ENCODE measurements around the gene BCR.
"Not testable (repeated sequence)": the region's sequence is repeated elsewhere in the genome, so short reads cannot be mapped to it uniquely, and the experiment has no call there.

The BCR gene

GRCh38 chr22:23302171-23303002 lies 122.1 kb downstream of the BCR start:
- ChIA-PET POLR2A (no interaction called here), CTCF (interaction anchor here (1.8 kb wide), 1 partner anchor 12 kb away, joined by 8 read pairs; no protein-coding TSS in a partner anchor)
- no peak for DNase-seq (ENCODE audit: extremely low spot score)
- TF ChIP-seq CTCF (IDR thresholded peaks at IDR 0.05; ENCODE audit: control extremely low read depth, extremely low read depth, low read depth, missing control alignments) = no peak

GRCh38 chr22:23305321-23305910 lies 125.1 kb downstream of the BCR start:
- POLR2A ChIA-PET = no interaction called here
- no peak for DNase-seq (ENCODE audit: extremely low spot score)
- no peak for TF ChIP-seq CTCF (IDR thresholded peaks at IDR 0.05; ENCODE audit: control extremely low read depth, extremely low read depth, low read depth, missing control alignments)
- CTCF ChIA-PET = no interaction called here

GRCh38 chr22:23305922-23306374 lies 125.6 kb downstream of the BCR start:
- TF ChIP-seq CTCF (IDR thresholded peaks at IDR 0.05; ENCODE audit: control extremely low read depth, extremely low read depth, low read depth, missing control alignments) = no peak
- CTCF ChIA-PET = interaction anchor here (1.3 kb wide), 1 partner anchor 9 kb away, joined by 3 read pairs; no protein-coding TSS in a partner anchor
- no peak for DNase-seq (ENCODE audit: extremely low spot score)
- POLR2A ChIA-PET = no interaction called here

GRCh38 chr22:23306438-23306921 lies 126.2 kb downstream of the BCR start:
- POLR2A ChIA-PET = no interaction called here
- no peak for TF ChIP-seq CTCF (IDR thresholded peaks at IDR 0.05; ENCODE audit: control extremely low read depth, extremely low read depth, low read depth, missing control alignments)
- CTCF ChIA-PET = interaction anchor here (1.3 kb wide), 1 partner anchor 8 kb away, joined by 3 read pairs; no protein-coding TSS in a partner anchor
- no peak for DNase-seq (ENCODE audit: extremely low spot score)

GRCh38 chr22:23306926-23307325 lies 126.6 kb downstream of the BCR start:
- CTCF ChIA-PET = interaction anchor here (1.3 kb wide), 1 partner anchor 8 kb away, joined by 3 read pairs; no protein-coding TSS in a partner anchor
- POLR2A ChIA-PET = no interaction called here
- no peak for TF ChIP-seq CTCF (IDR thresholded peaks at IDR 0.05; ENCODE audit: control extremely low read depth, extremely low read depth, low read depth, missing control alignments)

GRCh38 chr22:23307511-23307910 lies 127.2 kb downstream of the BCR start:
- DNase-seq (ENCODE audit: extremely low spot score); POLR2A ChIA-PET; CTCF ChIA-PET: not testable (repeated sequence)

More at GRCh38 chr22:23306926-23307325, 126.6 kb downstream of the BCR start:
- no peak for DNase-seq (ENCODE audit: extremely low spot score)

- DNase-seq (ENCODE audit: extremely low spot score); POLR2A ChIA-PET; CTCF ChIA-PET: not testable (repeated sequence)
Observed at GRCh38 chr22:23309261-23309660, 129.0 kb downstream of the BCR start.

GRCh38 chr22:23310443-23311097 lies 130.3 kb downstream of the BCR start:
- DNase-seq (ENCODE audit: extremely low spot score); POLR2A ChIA-PET; CTCF ChIA-PET: not testable (repeated sequence)

- POLR2A ChIA-PET; DNase-seq (ENCODE audit: extremely low spot score); CTCF ChIA-PET: not testable (repeated sequence)
Observed at GRCh38 chr22:23311635-23312420, 131.5 kb downstream of the BCR start.

All from GM10248 (cell line).